Motor neuron (in vitro differentiated cells): Measurements from ENCODE around the gene TAAR1. TPM values are rescaled to one million over a fixed set of nuclear protein-coding genes. Genes with fewer than 3 reads are reported as not detected.
"Not testable (repeated sequence)": the region's sequence is repeated elsewhere in the genome, so short reads cannot be mapped to it uniquely, and the experiment has no call there.

Source experiments
- ATAC-seq, 8 experiments: fragments of 200-7000 bp; cut with Tn5 transposase; replicated peaks in 6 of 8; 2 replicates each; pipeline ENCODE4 v1.8.0; 2021; ENCODE audit warnings: mild to moderate bottlenecking in 8 of 8, moderate library complexity in 8 of 8
- H3K27ac ChIP-seq, 2 donors: fragments of 250-450 bp; sonication (Bioruptor Pico); 2 replicates each; pipeline ENCODE4 v1.9.0; 2021; ENCODE audit warnings: antibody characterized with exemption in 2 of 2, mild to moderate bottlenecking in 2 of 2, moderate library complexity in 1 of 2
- H3K4me1 ChIP-seq, 2 donors: fragments of 250-450 bp; sonication (Bioruptor Pico); replicated peaks in 1 of 2; 2 replicates each; pipeline ENCODE4 v1.6.1; 2021; ENCODE audit warnings: antibody characterized with exemption in 2 of 2, mild to moderate bottlenecking in 2 of 2, moderate library complexity in 1 of 2
- H3K4me3 ChIP-seq, 5 donors: fragments of 250-450 bp; sonication (Bioruptor Pico); 2 replicates each; pipeline ENCODE4 v1.9.0; 2021; ENCODE audit warnings: antibody characterized with exemption in 5 of 5, mild to moderate bottlenecking in 5 of 5, moderate library complexity in 4 of 5
- WGBS, 10 experiments: fragments of 450-650 bp; shearing (Covaris generic); methylation state at CpG; one replicate each; pipeline ENCODE4 v1.0.0; 2022; 5-methylcytosine and 5-hydroxymethylcytosine counted together
- in situ Hi-C, 9 experiments: fragments of 400-800 bp; cut with MboI; loops; one replicate each; pipeline ENCODE4 v1.15.0; 2021; ENCODE audit warnings: low sequenced_read_pairs in 9 of 9, low pct_unique_long_range_greater_than_20kb in 2 of 9; ENCODE audit not compliant: unreplicated experiment in 9 of 9
- total RNA-seq, 8 experiments: library from RNA; unstranded; fragments of 300-600 nt; gene quantifications; 2 replicates each; pipeline versions ENCODE4 v1.2.3 to v1.2.4, GENCODE V29; 2022

TAAR1 gene
- total RNA-seq, 8 experiments from 2014 or later = 0.31 TPM; not detected in 7

DNA sequence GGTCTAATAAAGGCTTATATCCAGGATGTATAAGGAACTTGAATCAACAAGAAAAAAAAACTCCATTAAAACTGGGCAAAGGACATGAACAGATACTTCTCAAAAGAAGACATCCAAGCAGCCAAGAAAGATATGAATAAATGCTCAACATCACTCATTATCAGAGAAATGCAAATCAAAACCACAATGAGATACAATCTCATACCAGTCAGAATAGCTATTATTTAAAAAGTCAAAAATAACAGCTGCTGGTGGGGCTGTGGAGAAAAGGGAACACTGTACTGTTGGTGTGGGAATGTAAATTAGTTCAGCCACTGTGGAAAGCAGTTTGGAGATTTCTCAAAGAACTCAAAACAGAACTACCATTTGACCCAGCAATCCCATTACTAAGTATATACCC lies 20.1 kb upstream of the TAAR1 start:
- in situ Hi-C loops, H3K4me3 ChIP-seq, H3K4me1 ChIP-seq, H3K27ac ChIP-seq: not testable (repeated sequence)
- peak in 2 of 8 experiments; percentile 76 to 80 for ATAC-seq

DNA sequence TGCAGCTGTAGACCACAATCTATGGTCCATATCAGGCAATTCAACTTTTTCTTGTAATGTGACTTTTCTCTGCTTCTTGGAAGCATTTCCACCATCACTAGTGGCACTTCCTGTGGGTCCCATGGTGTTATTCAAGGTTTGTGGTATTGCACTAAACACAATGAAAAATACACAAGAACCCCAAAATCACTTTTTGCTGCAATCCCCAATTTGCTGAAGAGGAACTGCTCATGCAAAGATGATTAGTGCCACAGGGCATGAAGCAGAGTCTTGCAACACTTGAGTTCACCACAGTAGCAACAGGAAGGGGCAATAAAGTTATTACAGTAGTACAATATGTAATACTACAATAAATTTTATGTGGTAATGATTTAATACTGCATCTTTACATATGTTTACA lies 16.8 kb upstream of the TAAR1 start:
- no peak overlapping the region for H3K27ac ChIP-seq
- H3K4me1 ChIP-seq = no peaks in the 10 kb centered on the region
- H3K4me3 ChIP-seq = no peak overlapping the region
- in situ Hi-C loops = no loop called here
- no peak for ATAC-seq

DNA sequence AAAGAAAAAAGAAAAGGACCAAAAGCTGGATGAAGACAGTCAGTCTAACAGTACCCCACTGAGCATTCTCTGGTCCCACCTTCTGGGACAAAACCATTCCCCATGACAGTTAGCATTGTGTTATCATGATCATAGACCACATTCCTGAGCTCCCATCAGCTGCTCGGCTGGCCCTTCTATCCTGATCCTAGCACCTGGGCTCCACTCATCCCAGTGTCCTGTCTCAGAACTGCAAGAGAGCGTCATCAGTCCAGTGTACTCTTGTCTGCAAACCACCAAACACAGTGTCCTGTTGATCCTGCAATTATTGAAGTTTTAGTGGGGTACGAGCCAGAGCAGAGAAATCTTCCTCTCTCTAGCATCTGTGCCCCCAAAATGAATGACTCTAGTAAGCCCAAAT lies 16.0 kb upstream of the TAAR1 start:
- Histone ChIP-seq H3K4me3 (no peak overlapping the region), H3K27ac (no peak overlapping the region), H3K4me1 (no peaks in the 10 kb centered on the region)
- WGBS, 10 experiments = 0 to 88% (median 66%) methylated on average over 1 to 3 of the region's 3 CpGs; no CpG with 5 or more reads in 3 of the 10 experiments
- in situ Hi-C loops = no loop called here
- ATAC-seq = peak in 1 of 8 experiments; percentile 17

DNA sequence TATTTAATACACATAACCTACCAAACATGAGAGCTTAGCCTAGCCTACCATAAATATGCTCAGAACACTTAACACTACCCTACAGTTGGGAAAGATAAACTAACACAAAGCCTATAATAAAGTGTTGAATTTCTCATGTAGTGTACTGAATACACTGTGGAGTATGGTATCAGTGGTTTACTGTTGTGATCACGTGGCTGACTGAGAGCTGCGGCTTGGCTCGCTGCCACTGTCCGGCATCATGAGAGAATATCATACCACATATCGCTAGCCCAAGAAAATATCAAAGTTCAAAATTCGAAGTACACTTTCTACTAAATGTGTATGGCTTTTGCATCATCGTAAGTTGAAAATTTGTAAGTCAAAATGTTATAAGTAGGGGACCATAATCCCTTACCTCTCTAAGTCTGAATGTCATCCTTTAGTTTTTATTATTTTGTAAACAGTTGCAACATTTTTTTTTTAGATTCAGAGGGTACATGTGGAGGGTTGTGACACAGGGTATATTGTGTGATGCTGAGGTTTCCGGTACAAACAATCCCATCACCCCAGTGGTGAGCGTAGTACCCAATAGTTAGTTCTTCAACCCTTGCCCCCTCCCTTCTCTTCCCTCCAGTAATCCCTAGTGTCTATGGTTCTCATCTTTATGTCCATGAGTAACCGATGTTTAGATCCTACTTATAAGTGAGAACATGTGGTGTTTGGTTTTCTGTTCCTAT lies 14.6 kb upstream of the TAAR1 start:
- Histone ChIP-seq H3K27ac (no peak overlapping the region), H3K4me1 (no peaks in the 10 kb centered on the region), H3K4me3 (no peak overlapping the region)
- WGBS, 10 experiments = 59 to 100% (median 81%) methylated on average over 1 to 10 of the region's 10 CpGs; no CpG with 5 or more reads in 2 of the 10 experiments
- no peak for ATAC-seq
- in situ Hi-C loops = no loop called here

DNA sequence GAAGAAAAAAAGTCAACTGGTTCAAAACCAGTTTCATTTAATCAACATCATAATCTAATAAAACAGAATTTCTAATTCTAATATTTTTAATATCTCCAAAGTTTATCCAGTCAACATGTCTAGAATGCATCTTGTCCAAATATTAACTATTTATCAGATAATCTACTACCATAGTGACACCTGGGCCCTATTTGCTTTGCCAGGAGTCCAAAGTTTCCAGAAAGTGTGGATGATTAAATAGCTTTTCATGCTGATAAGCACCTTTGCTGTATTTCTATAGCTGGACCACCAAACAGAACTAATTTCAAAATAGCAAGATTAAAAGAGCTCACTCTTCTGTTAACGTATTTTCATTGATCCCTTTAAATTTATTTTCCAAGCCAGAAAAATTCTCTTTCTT lies 12.3 kb upstream of the TAAR1 start:
- no peaks in the 10 kb centered on the region for H3K4me1 ChIP-seq
- WGBS, 10 experiments = 25 to 100% (median 100%) methylated on average over 1 of the region's 1 CpG; no CpG with 5 or more reads in 3 of the 10 experiments
- ATAC-seq = no peak
- no peak overlapping the region for H3K27ac ChIP-seq
- H3K4me3 ChIP-seq = no peak overlapping the region
- in situ Hi-C loops = no loop called here

DNA sequence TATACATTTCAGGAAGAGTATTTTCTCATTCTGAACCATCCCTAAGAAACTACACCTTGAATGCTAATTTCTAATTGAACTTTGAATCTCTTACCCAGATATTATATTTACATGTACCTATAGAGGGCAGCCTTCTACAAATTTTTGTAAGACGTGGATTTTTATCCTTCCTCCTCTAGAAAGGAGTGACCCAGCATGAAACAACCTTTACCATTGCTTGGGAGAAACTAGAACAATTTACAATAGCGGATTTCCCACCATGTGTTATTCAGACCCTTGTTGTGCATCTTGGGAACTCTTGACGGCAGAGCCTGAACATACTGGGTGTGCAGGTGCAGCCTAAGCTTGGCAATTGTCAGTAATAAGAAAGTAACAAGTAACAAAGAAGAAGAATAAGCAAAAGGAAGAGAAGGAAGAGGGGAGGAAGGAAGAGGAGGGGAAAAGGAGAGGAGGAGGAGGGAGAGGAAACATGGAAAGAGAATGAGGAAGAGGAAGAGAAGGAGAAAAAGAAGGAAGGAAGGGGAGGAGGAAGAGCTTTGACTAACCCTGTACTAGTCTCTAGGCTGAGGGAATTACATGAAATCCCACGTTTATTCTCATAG lies 10.8 kb upstream of the TAAR1 start:
- WGBS, 10 experiments = 0 to 87% (median 40%) methylated on average over 1 to 4 of the region's 4 CpGs
- Histone ChIP-seq H3K4me3 (no peak overlapping the region), H3K27ac (no peak overlapping the region), H3K4me1 (no peaks in the 10 kb centered on the region)
- peak in 4 of 8 experiments; percentile 40 to 82 (median 70) for ATAC-seq
- in situ Hi-C loops = no loop called here

DNA sequence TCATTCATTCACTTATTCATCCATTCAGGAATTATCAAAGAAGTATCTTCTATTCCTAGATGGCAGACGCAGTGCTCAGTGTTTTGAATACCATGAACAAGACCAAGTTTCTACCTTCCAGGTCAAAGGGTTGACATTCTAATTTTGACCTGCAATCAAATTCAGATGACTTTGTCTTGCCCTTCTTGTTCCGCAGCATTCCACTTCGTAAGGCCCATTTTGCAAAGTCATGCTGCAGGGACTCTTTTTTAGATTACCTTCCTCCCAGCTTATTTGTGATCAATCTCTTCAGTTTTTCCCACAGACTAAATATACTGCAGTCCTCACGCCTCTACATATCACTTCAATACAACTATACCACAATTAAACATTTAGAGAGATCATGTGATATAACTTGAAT lies 7.1 kb upstream of the TAAR1 start:
- in situ Hi-C loops = no loop called here
- no peak for ATAC-seq
- no peak overlapping the region for H3K27ac ChIP-seq
- no peak overlapping the region for H3K4me3 ChIP-seq
- 53 to 95% (median 63%) methylated on average over 3 to 4 of the region's 4 CpGs; no CpG with 5 or more reads in 1 of the 10 experiments for WGBS, 10 experiments
- no peaks in the 10 kb centered on the region for H3K4me1 ChIP-seq

DNA sequence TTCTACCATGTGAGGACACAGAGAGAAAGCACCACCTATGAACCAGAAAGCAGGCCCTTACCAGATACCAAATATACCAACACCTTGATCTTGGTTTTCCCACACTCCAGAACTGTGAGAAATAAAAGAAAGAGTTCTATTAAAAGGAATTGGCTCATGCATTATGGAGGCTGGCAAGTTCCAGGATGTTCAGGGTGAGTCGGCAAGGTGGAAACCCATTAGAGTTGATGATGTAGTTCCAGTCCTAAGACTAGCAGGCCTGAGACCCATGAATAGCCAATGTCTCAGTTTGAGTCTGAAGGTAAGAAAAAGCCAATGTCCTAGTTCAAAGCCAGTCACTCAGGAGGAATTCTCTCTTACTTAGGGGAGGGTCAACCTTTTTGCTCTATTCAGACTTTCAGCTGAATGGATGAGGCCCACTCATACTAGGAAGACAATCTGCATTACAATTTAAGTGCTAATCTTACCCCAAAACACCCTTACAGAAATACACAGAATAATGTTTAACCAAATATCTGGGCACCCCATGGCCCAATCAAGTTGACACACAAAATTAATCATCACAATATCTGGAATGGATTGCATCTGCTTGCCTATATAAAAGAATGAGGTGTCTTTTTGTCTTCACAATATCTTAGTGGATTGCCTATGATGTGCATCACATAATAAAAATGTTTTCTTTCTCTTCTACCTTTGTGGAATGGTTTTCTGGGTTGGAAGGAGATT lies 5.5 kb upstream of the TAAR1 start:
- in situ Hi-C loops = no loop called here
- Histone ChIP-seq H3K4me1 (no peaks in the 10 kb centered on the region), H3K4me3 (no peak overlapping the region), H3K27ac (no peak overlapping the region)
- ATAC-seq = no peak
- 40 to 100% (median 86%) methylated on average over 1 of the region's 1 CpG; no CpG with 5 or more reads in 5 of the 10 experiments for whole genome bisulfite sequencing, 10 experiments

DNA sequence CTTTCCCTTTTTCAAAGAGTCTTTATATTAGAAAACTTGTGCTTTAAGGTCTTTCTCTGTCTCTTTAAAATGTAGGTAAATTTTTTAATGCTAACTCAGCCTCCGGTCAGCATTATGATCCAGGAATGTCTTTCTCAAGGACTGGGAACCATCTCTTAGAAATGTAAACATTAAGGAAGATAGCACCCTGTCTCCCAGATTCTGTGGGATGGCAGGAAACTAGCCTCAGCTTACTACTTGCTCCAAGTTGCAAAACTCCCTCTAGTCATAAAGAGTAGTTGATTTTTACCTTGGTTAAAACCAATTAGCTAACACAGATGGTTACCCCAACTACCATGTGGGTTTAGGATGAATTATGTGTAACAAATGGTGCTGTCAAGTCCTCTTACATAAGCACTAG lies 4.7 kb upstream of the TAAR1 start:
- Histone ChIP-seq H3K4me3 (no peak overlapping the region), H3K4me1 (no peaks in the 10 kb centered on the region), H3K27ac (no peak overlapping the region)
- WGBS, 10 experiments = 20 to 100% (median 94%) methylated on average over 1 of the region's 1 CpG; no CpG with 5 or more reads in 2 of the 10 experiments
- no peak for ATAC-seq
- in situ Hi-C loops = no loop called here

DNA sequence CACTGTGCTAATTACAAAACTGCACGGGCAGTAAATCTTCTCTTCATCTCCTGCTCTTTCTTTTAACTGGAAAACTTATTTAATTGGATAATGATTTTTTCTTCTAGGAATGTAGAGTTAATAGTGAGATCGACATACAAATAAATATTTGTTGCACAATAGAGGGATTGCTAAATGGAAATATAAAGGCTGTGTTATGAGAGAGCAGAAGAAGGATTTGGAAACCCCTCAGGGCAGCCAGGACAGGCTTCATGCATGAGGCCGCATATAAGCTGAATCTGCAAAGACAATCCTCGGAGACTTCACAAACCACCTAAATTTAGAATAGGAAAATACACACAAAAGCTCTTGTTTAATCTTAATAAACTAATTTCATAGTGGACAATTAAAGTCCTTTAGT lies 2.9 kb upstream of the TAAR1 start:
- H3K4me1 ChIP-seq = no peaks in the 10 kb centered on the region
- no peak overlapping the region for H3K4me3 ChIP-seq
- 23 to 92% (median 83%) methylated on average over 2 to 4 of the region's 4 CpGs for WGBS, 10 experiments
- H3K27ac ChIP-seq = no peak overlapping the region
- peak in 1 of 8 experiments; percentile 18 for ATAC-seq
- in situ Hi-C loops = no loop called here

DNA sequence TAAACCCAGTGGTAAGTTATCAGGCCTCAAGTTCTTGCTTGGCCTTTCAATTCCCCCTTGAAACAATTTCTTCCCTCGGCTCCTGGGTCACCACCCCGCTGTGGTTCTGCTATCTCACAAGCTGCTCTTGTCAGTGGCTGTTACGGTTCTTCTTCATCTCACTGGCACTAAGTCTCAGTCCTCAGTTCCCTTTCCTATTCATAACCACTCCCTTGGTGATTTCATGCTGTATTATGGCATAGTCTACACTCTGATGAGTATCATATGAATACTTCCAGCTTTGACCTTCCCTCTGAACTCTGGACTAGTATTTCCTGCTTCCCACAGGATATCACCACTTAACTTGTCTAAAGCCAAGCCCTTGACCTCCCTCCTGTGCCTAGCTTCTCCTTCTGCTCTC lies 7.9 kb downstream of the TAAR1 start:
- in situ Hi-C loops = no loop called here
- 8 to 100% (median 58%) methylated on average over 1 to 3 of the region's 3 CpGs; no CpG with 5 or more reads in 2 of the 10 experiments for WGBS, 10 experiments
- ATAC-seq = peak in 2 of 8 experiments; percentile 76 to 80
- H3K27ac ChIP-seq = no peak overlapping the region
- H3K4me3 ChIP-seq = no peak overlapping the region
- no peaks in the 10 kb centered on the region for H3K4me1 ChIP-seq

DNA sequence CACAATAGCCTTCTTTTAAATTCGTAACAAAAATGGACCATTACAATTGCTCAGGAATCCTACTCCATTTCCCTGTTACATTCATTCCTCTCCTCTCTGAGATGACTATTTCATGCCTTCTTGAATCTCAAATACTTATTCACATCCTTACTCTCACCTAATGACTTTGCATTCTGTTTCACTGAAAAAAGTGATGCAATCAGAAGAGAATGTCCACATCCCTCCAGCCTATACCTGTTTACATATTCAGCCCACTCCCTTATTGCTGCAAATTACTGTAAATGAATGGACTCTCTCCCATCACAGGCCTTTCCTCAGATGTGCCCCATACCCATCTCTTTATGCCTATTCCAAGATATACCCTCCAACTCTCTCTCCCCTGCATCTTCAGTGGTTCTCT lies 8.6 kb downstream of the TAAR1 start:
- Histone ChIP-seq H3K4me1 (no peaks in the 10 kb centered on the region), H3K4me3 (no peak overlapping the region), H3K27ac (no peak overlapping the region)
- peak in 5 of 8 experiments; percentile 32 to 74 (median 54) for ATAC-seq
- WGBS, 10 experiments = 13 to 100% (median 66%) methylated on average over 1 of the region's 1 CpG; no CpG with 5 or more reads in 2 of the 10 experiments
- in situ Hi-C loops = no loop called here

DNA sequence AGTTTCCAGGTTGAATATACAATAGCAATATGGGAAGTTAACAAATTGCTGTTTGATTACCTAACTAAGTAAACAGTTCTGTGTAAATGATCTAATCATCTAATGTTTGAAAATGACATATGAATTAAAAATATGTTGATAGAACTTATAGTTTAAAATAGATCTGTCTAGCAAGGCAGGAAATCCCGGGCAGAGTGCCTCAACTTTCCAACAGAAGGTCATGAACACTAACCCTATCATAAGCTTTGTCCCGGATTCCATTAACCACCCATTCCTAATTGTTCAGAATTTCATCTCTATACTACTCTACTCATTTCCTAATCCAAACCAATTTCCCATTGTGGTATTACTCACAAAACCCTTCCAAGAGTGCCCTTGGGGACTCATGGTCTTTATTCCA lies 10.2 kb downstream of the TAAR1 start:
- ATAC-seq = no peak
- Histone ChIP-seq H3K4me3 (no peak overlapping the region), H3K4me1 (no peaks in the 10 kb centered on the region), H3K27ac (no peak overlapping the region)
- in situ Hi-C loops = no loop called here
- 62 to 100% (median 85%) methylated on average over 2 of the region's 2 CpGs; no CpG with 5 or more reads in 1 of the 10 experiments for WGBS, 10 experiments
